ENCODE results near the gene DAP. TPM values are rescaled to one million over a fixed set of nuclear protein-coding genes. Genes with fewer than 3 reads are reported as not detected.

DAP gene
- total and polyA plus RNA-seq, 2 experiments from 2014 or later: 35.7 to 37.6 TPM

- Mint-ChIP-seq H3K4me1 (peaks cover 30% of the 10 kb centered on the region), H3K27me3 (ENCODE audit: insufficient read depth, low read depth, poor library complexity) (peaks cover 6% of the 10 kb centered on the region), H3K9me3 (peaks cover 9% of the 10 kb centered on the region; the same call in 2 of the 3 replicates), H3K4me3 (no peak overlapping the region), H3K27ac (peak overlapping the region; percentile 93), H3K36me3 (ENCODE audit: low read depth) (peaks cover 25% of the 10 kb centered on the region)
- no peak overlapping the region for H3K4me3 ChIP-seq
- no peak for TF ChIP-seq ZNF114 (CRISPR knock-in tag; IDR thresholded peaks at IDR 0.05)
- no peak for TF ChIP-seq CTCF (conservative IDR thresholded peaks at IDR 0.05; ENCODE audit: low read depth in 2 of 2)
- H3K27me3 ChIP-seq (ENCODE audit: insufficient read depth): no peaks in the 10 kb centered on the region
- no peaks in the 10 kb centered on the region for H3K36me3 ChIP-seq (ENCODE audit: insufficient read depth)
- no peaks in the 10 kb centered on the region; the same call in 1 of the 2 replicates for H4K20me1 ChIP-seq (replicated peaks; ENCODE audit: insufficient read depth)
- H3K9me2 ChIP-seq (ENCODE audit: insufficient read depth): no peaks in the 10 kb centered on the region
- 0 out of 2 replicates have a peak overlapping the region, but pooled peaks have one; percentile 61 for H3K27ac ChIP-seq (ENCODE audit: low read depth)
- no peak overlapping the region for H3K4me2 ChIP-seq
- H3K79me2 ChIP-seq (replicated peaks; ENCODE audit: insufficient read depth): no peaks in the 10 kb centered on the region
- ATAC-seq: no peak
- H2AFZ ChIP-seq: no peak overlapping the region
- peaks cover 27% of the 10 kb centered on the region for H3K4me1 ChIP-seq (ENCODE audit: insufficient read depth)
- H3F3A ChIP-seq (replicated peaks; ENCODE audit: low read depth): no peaks in the 10 kb centered on the region
- DNase-seq (ENCODE audit: low spot score): no peak
Measured at GRCh38 chr5:10688651-10689171, 72.3 kb downstream of the DAP start.

- H3K4me1 ChIP-seq (ENCODE audit: insufficient read depth): peaks cover 27% of the 10 kb centered on the region
- H3K79me2 ChIP-seq (replicated peaks; ENCODE audit: insufficient read depth): no peaks in the 10 kb centered on the region
- Mint-ChIP-seq H3K36me3 (ENCODE audit: low read depth) (peaks cover 29% of the 10 kb centered on the region), H3K9me3 (peaks cover 9% of the 10 kb centered on the region; the same call in 2 of the 3 replicates), H3K4me1 (peaks cover 30% of the 10 kb centered on the region), H3K27ac (no peak overlapping the region), H3K27me3 (ENCODE audit: insufficient read depth, low read depth, poor library complexity) (peaks cover 6% of the 10 kb centered on the region), H3K4me3 (no peak overlapping the region)
- no peak overlapping the region for H2AFZ ChIP-seq
- DNase-seq (ENCODE audit: low spot score) (no peak), ATAC-seq (no peak)
- H3K36me3 ChIP-seq (ENCODE audit: insufficient read depth): no peaks in the 10 kb centered on the region
- H3K9me2 ChIP-seq (ENCODE audit: insufficient read depth): no peaks in the 10 kb centered on the region
- no peaks in the 10 kb centered on the region for H3K27me3 ChIP-seq (ENCODE audit: insufficient read depth)
- H4K20me1 ChIP-seq (replicated peaks; ENCODE audit: insufficient read depth): no peaks in the 10 kb centered on the region; the same call in 1 of the 2 replicates
- H3K4me3 ChIP-seq: no peak overlapping the region
- no peak overlapping the region for H3K27ac ChIP-seq (ENCODE audit: low read depth)
- H3F3A ChIP-seq (replicated peaks; ENCODE audit: low read depth): no peaks in the 10 kb centered on the region
- TF ChIP-seq CTCF (conservative IDR thresholded peaks at IDR 0.05; ENCODE audit: low read depth in 2 of 2): no peak
- no peak for TF ChIP-seq ETS1 (IDR thresholded peaks at IDR 0.05)
- TF ChIP-seq ZNF331 (CRISPR knock-in tag; IDR thresholded peaks at IDR 0.05; ENCODE audit: low read depth): no peak
- no peak for TF ChIP-seq CREB1 (CRISPR knock-in tag; IDR thresholded peaks at IDR 0.05; ENCODE audit: low read depth)
- no peak for TF ChIP-seq EZH2 (IDR thresholded peaks at IDR 0.05; ENCODE audit: low read depth, unreplicated experiment)
- no peak overlapping the region for H3K4me2 ChIP-seq
Measured at GRCh38 chr5:10686890-10687289, 74.1 kb downstream of the DAP start.
